GM12878 (cell line): ENCODE measurements around the gene DNAH2.

Source experiments
- HDAC2 ChIP-seq: fragments of 200-600 bp; sonication (generic); IDR thresholded peaks from 2 replicates; pipeline ENCODE4 v1.6.1; 2017
- POLR2A ChIP-seq: IDR thresholded peaks from 2 replicates; pipeline ENCODE4 v1.6.1; 2011; ENCODE audit warnings: low read depth, mild to moderate bottlenecking, low read length

DNA sequence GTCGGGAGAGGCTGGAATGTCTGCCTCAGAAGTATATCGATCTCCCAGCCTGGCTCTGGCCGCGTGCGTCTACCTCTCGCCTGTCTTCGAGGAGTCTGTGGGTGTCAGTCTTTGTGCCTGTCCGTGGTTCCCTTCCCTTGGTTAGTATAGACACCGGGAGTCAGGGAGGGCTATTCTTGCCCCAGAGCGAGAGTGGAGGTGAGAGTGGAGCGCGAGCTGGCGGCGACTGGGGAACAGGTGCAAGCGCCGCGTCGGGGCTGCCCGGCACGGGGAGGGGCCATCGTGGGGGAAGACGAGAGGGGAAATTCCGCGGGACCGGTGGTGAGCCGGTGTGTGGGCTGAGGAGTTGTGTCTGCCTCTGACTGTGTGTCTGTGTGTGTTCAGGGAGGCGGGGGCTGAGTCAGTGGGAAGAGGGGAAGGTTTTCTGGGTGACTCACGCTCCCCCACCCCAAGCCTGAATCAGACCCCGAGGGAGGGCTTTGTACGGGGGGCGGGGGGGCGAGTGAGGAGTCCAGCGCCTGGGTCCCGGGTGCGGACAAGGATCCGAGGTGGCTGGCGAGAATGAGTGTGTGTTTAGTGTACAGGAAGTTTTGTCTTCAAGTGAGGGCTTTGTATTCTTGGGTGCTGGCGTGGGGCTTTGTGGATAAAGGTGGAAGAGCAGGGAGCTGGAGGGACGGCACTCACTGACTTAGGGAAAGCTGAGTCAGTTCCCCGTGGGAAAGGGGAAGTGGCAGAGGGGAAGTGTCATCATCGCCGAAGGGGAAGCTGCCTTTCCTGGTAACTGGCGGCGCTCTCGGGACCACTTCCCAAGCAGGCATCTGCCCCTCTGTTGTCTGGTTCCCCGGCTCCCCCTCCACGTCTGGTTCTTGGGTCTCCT is 125.1 kb downstream of the DNAH2 start:
- peak; percentile 82 for TF ChIP-seq POLR2A
- TF ChIP-seq HDAC2 = no peak
